Hematopoietic multipotent progenitor cell treated with erythropoietin and hydrocortisone succinate and interleukin-3 and kit ligand, for 8 days (in vitro differentiated cells): ENCODE measurements around the gene ZNF827.

Experiments used
- DNase-seq: peaks from one replicate; pipeline ENCODE4 v3.0.0-alpha.2; 2015

Gene ZNF827

GRCh38 chr4:145785391-145786008, 153.1 kb downstream of the ZNF827 start:
- DNase-seq: no peak

GRCh38 chr4:145784036-145784435, 154.6 kb downstream of the ZNF827 start:
- no peak for DNase-seq

DNA sequence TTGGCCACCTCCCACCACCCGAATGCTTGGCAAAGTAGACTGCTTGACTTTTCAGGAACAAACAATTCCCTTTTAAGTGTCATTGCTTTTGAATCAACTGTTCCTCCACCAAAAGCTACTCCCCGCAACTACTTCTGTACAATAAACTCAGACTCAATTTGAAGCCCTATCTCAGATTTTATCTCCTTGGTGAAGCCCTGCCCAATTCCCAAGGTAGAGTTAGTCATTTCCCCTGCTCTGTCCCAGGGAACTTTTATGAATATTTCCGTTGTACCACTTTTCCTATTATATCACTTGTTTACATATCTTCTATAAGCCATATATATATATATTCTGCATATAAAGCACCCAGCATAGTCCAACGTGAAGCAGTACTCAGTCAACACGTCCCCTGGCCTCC, 155.9 kb downstream of the ZNF827 start:
- DNase-seq: no peak

- DNase-seq: no peak
Measured at GRCh38 chr4:145781351-145781750, 157.3 kb downstream of the ZNF827 start.

DNA sequence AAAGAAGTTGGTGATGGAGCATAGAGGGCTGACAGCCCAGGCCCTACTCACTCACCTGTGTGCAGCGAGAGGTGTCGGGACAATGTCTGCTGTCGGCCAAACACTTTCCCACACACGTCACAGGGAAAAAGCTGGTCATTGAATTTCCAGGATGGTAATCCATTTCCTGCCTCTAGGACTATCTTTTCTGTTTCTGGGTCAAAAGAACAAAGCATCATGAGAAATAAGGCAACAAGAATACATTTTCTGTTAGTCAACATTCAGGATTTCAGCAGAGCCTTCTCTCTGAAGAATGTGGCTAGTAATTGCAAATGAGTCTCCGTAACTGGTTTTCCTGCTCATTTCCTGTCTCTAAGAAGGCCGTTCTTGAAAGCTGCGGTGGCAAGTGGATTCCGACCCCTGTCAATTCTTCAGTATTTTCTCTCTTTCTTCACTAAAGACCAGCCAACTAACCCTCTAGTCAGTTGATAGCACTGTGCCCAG, 159.3 kb downstream of the ZNF827 start:
- no peak for DNase-seq

GRCh38 chr4:145776208-145776607, 162.4 kb downstream of the ZNF827 start:
- DNase-seq: peak; percentile 80

- DNase-seq: no peak
Measured at GRCh38 chr4:145775406-145775805, 163.2 kb downstream of the ZNF827 start.

- DNase-seq: no peak
Measured at GRCh38 chr4:145774473-145774872, 164.2 kb downstream of the ZNF827 start.

DNA sequence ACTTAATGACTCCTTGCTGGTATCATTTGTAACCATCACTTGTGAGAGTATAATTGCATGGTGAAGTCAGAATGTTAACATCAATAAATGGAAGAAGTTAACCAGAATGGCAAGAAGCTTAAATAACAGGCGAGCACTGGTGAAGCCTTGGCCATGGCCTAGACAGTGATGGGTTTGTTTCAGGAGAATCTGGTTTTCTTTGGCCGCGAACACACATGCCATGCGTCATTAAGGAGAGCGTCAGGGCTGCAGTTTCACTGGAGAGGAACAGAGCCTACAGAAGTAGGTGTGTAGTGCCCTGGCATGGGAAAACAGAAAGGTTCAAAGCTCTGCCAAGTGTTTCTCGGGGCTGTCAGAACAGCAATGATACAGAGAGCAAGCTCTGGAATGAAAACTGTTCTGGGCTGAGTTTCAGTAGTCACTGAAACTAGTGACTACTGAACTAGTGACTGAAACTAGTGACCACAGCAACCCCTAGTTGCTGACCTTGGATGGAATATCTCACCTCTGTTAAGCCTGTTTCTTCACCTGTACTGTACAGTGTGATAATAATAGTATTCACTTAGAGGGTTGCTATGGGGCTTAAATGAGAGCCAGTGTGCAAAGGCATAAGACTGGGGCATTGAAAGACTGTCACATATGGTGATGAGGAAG, 164.9 kb downstream of the ZNF827 start:
- DNase-seq: no peak

- DNase-seq: no peak
Measured at GRCh38 chr4:145772347-145772746, 166.3 kb downstream of the ZNF827 start.

DNA sequence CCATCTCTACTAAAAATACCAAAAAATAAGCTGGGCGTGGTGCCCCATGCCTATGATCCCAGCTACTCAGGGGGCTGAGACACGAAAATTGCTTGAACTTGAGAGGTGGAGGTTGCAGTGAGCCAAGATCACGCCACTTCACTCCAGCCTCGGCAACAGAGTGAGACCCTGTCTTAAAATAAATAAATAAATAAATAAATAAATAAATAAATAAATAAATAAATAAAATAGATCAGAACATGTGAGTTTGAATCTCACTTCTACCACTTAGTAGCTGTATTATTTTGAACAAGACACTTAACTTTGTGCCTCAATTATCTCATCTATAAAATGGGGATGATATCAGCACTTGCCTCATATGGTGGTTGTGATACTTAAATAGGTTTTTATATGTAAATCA, 168.5 kb downstream of the ZNF827 start:
- no peak for DNase-seq

GRCh38 chr4:145769450-145770037, 169.1 kb downstream of the ZNF827 start:
- DNase-seq: no peak

DNA sequence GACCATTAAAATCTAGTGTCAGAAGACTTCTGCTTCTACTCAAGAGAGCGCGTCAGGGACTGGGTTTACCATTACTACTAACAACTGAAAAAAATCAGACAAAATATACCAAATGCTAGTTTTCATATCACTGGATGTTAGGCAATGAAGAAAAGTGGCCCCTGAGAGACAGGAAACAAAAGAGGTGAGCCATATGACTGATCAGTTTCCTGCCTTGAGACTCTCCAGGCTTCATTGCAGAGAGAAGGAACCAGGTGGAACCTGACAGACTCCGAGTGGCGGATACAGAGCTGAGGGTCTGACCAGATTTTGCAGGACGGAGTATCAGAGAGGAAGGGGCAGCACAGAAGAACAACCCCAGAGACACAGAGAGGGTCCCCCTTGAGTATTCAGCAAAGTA, 172.3 kb downstream of the ZNF827 start:
- no peak for DNase-seq

DNA sequence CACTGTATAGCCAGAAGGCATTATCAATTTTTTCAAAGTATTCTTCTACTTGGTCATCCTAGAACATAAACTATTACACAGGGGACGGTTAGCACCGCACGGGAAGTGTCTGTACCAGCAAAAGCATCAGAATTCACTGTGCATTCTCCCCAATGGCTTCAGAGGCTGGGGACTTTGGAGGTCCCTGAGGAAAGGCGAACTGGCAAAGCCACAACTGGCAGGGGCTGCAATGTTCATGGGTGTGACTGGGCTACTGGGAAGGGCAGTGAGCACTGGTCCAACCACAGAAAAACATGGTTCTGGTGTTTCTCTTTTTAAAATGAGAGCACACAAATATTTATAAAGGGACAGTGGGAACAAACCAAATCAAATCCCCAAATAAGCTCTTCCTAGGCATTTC, 175.2 kb downstream of the ZNF827 start:
- DNase-seq: no peak

GRCh38 chr4:145762719-145763118, 175.9 kb downstream of the ZNF827 start:
- no peak for DNase-seq

GRCh38 chr4:145760961-145761929, 177.4 kb downstream of the ZNF827 start:
- no peak for DNase-seq

DNA sequence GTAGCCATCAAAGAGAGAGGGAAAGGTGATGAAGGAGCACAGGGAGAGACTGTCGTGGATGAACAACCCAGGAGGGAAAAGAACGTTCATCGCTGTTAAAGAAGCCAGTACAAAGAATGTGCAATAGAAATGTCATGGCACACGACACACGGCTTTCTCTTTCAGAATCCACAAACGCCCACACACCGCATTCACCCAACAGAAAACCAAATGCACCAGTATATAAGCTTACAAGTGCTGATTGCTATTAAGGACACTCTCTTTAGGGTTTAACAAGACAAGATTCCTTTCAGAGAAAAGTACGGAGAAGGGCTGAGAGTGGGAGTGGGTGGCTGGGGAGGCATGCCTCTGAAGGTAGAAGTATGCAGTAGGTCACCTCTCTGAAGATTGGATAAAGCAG, 178.4 kb downstream of the ZNF827 start:
- DNase-seq: no peak

- no peak for DNase-seq
Measured at GRCh38 chr4:145757188-145757587, 181.4 kb downstream of the ZNF827 start.

GRCh38 chr4:145756244-145756643, 182.4 kb downstream of the ZNF827 start:
- DNase-seq: no peak

DNA sequence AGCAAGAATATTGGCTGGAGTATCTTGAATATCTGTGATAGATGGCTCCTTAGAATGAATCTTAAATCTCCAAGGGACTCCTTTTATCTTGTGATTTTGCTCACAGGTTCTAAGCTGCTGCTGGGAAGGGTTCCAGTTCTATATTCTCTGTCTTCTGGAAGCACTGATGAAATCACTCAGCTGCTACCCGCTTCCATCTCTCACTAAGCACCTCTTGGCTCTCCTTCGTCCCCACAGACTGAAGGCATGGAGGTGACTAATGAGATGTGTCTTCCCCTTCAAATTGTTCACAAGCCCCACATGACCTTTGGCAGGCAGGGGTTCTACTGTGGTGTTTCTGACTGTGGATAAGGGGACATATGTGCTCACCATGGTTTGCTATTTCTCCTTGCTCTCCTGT, 182.8 kb downstream of the ZNF827 start:
- no peak for DNase-seq

- DNase-seq: no peak
Measured at GRCh38 chr4:145743641-145744040, 195.0 kb downstream of the ZNF827 start.

DNA sequence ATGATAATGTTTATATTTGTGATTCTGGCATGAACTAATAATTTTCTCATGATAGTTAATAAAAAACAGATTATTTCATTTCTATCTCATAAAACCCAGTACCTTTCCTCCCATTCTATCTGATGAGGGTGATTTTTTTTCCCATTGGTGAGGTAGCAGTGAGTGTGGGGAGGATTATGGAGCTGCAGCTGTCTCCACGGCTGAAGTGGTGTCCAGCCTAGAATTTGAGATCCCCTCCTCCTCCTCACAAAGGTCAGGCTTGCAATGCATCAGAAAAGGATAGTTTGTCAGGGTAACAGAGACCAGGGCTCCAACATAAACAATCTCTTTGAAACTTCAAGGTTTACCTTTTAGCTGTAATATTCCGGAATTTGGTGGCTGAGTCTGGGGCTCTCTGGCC, 197.8 kb downstream of the ZNF827 start:
- no peak for DNase-seq

GRCh38 chr4:145739845-145740244, 198.8 kb downstream of the ZNF827 start:
- no peak for DNase-seq
